ENCODE data around the gene GPATCH4.

The GPATCH4 gene

GRCh38 chr1:156551869-156552268 lies 49.4 kb downstream of the GPATCH4 start:
- H3K4me1 ChIP-seq (ENCODE audit: control insufficient read depth in 2 of 2, insufficient read depth in 2 of 2, low read length in 2 of 2), result no peaks in the 10 kb centered on the region
- H3K9ac ChIP-seq (ENCODE audit: low read depth in 1 of 2, low read length in 2 of 2), result no peak overlapping the region
- H3K27me3 ChIP-seq (ENCODE audit: control insufficient read depth in 2 of 2, insufficient read depth in 2 of 2, low read length in 2 of 2), result no peaks in the 10 kb centered on the region
- H3K27ac ChIP-seq (ENCODE audit: low read depth in 2 of 2, low read length in 2 of 2), result no peak overlapping the region
- H3K4me3 ChIP-seq (ENCODE audit: low read length in 2 of 2), result no peak overlapping the region
- no peaks in the 10 kb centered on the region for H3K9me3 ChIP-seq (ENCODE audit: control insufficient read depth in 2 of 2, low read length in 2 of 2)
- H3K36me3 ChIP-seq (ENCODE audit: control insufficient read depth in 2 of 2, insufficient read depth in 2 of 2, low read length in 2 of 2), result peaks cover 0 to 3% of the 10 kb centered on the region in 2 donors

- H3K27ac ChIP-seq (ENCODE audit: low read depth in 2 of 2, low read length in 2 of 2), result no peak overlapping the region
Observed at GRCh38 chr1:156551066-156551643, 50.1 kb downstream of the GPATCH4 start.

GRCh38 chr1:156550346-156550745 lies 50.9 kb downstream of the GPATCH4 start:
- Histone ChIP-seq H3K9ac (ENCODE audit: low read depth in 1 of 2, low read length in 2 of 2) (no peak overlapping the region), H3K9me3 (ENCODE audit: control insufficient read depth in 2 of 2, low read length in 2 of 2) (no peaks in the 10 kb centered on the region), H3K27me3 (ENCODE audit: control insufficient read depth in 2 of 2, insufficient read depth in 2 of 2, low read length in 2 of 2) (no peaks in the 10 kb centered on the region), H3K36me3 (ENCODE audit: control insufficient read depth in 2 of 2, insufficient read depth in 2 of 2, low read length in 2 of 2) (no peaks in the 10 kb centered on the region), H3K27ac (ENCODE audit: low read depth in 2 of 2, low read length in 2 of 2) (no peak overlapping the region), H3K4me3 (ENCODE audit: low read length in 2 of 2) (no peak overlapping the region), H3K4me1 (ENCODE audit: control insufficient read depth in 2 of 2, insufficient read depth in 2 of 2, low read length in 2 of 2) (no peaks in the 10 kb centered on the region)

More at GRCh38 chr1:156551066-156551643, 50.1 kb downstream of the GPATCH4 start:
- no peaks in the 10 kb centered on the region for H3K27me3 ChIP-seq (ENCODE audit: control insufficient read depth in 2 of 2, insufficient read depth in 2 of 2, low read length in 2 of 2)
- H3K9ac ChIP-seq (ENCODE audit: low read depth in 1 of 2, low read length in 2 of 2), result no peak overlapping the region
- H3K9me3 ChIP-seq (ENCODE audit: control insufficient read depth in 2 of 2, low read length in 2 of 2), result no peaks in the 10 kb centered on the region
- H3K4me3 ChIP-seq (ENCODE audit: low read length in 2 of 2), result no peak overlapping the region
- no peaks in the 10 kb centered on the region for H3K4me1 ChIP-seq (ENCODE audit: control insufficient read depth in 2 of 2, insufficient read depth in 2 of 2, low read length in 2 of 2)
- H3K36me3 ChIP-seq (ENCODE audit: control insufficient read depth in 2 of 2, insufficient read depth in 2 of 2, low read length in 2 of 2), result peaks cover 0 to 2% of the 10 kb centered on the region in 2 donors

- H3K4me3 ChIP-seq (ENCODE audit: low read length in 2 of 2), result no peak overlapping the region
- H3K4me1 ChIP-seq (ENCODE audit: control insufficient read depth in 2 of 2, insufficient read depth in 2 of 2, low read length in 2 of 2), result no peaks in the 10 kb centered on the region
- H3K27ac ChIP-seq (ENCODE audit: low read depth in 2 of 2, low read length in 2 of 2), result no peak overlapping the region
- no peak overlapping the region for H3K9ac ChIP-seq (ENCODE audit: low read depth in 1 of 2, low read length in 2 of 2)
- H3K27me3 ChIP-seq (ENCODE audit: control insufficient read depth in 2 of 2, insufficient read depth in 2 of 2, low read length in 2 of 2), result no peaks in the 10 kb centered on the region
- no peaks in the 10 kb centered on the region for H3K36me3 ChIP-seq (ENCODE audit: control insufficient read depth in 2 of 2, insufficient read depth in 2 of 2, low read length in 2 of 2)
- no peaks in the 10 kb centered on the region for H3K9me3 ChIP-seq (ENCODE audit: control insufficient read depth in 2 of 2, low read length in 2 of 2)
Observed at GRCh38 chr1:156549831-156550230, 51.4 kb downstream of the GPATCH4 start.

GRCh38 chr1:156549390-156549789 lies 51.9 kb downstream of the GPATCH4 start:
- Histone ChIP-seq H3K9ac (ENCODE audit: low read depth in 1 of 2, low read length in 2 of 2) (no peak overlapping the region), H3K36me3 (ENCODE audit: control insufficient read depth in 2 of 2, insufficient read depth in 2 of 2, low read length in 2 of 2) (no peaks in the 10 kb centered on the region), H3K27ac (ENCODE audit: low read depth in 2 of 2, low read length in 2 of 2) (no peak overlapping the region), H3K9me3 (ENCODE audit: control insufficient read depth in 2 of 2, low read length in 2 of 2) (no peaks in the 10 kb centered on the region), H3K4me1 (ENCODE audit: control insufficient read depth in 2 of 2, insufficient read depth in 2 of 2, low read length in 2 of 2) (no peaks in the 10 kb centered on the region), H3K4me3 (ENCODE audit: low read length in 2 of 2) (no peak overlapping the region), H3K27me3 (ENCODE audit: control insufficient read depth in 2 of 2, insufficient read depth in 2 of 2, low read length in 2 of 2) (no peaks in the 10 kb centered on the region)

- H3K36me3 ChIP-seq (ENCODE audit: control insufficient read depth in 2 of 2, insufficient read depth in 2 of 2, low read length in 2 of 2), result no peaks in the 10 kb centered on the region
- no peak overlapping the region for H3K27ac ChIP-seq (ENCODE audit: low read depth in 2 of 2, low read length in 2 of 2)
- H3K9ac ChIP-seq (ENCODE audit: low read depth in 1 of 2, low read length in 2 of 2), result no peak overlapping the region
- H3K4me1 ChIP-seq (ENCODE audit: control insufficient read depth in 2 of 2, insufficient read depth in 2 of 2, low read length in 2 of 2), result no peaks in the 10 kb centered on the region
- no peak overlapping the region for H3K4me3 ChIP-seq (ENCODE audit: low read length in 2 of 2)
- no peaks in the 10 kb centered on the region for H3K9me3 ChIP-seq (ENCODE audit: control insufficient read depth in 2 of 2, low read length in 2 of 2)
- no peaks in the 10 kb centered on the region for H3K27me3 ChIP-seq (ENCODE audit: control insufficient read depth in 2 of 2, insufficient read depth in 2 of 2, low read length in 2 of 2)
Observed at GRCh38 chr1:156547982-156548381, 53.3 kb downstream of the GPATCH4 start.

- Histone ChIP-seq H3K9me3 (ENCODE audit: control insufficient read depth in 2 of 2, low read length in 2 of 2) (no peaks in the 10 kb centered on the region), H3K27me3 (ENCODE audit: control insufficient read depth in 2 of 2, insufficient read depth in 2 of 2, low read length in 2 of 2) (no peaks in the 10 kb centered on the region), H3K4me3 (ENCODE audit: low read length in 2 of 2) (no peak overlapping the region), H3K4me1 (ENCODE audit: control insufficient read depth in 2 of 2, insufficient read depth in 2 of 2, low read length in 2 of 2) (no peaks in the 10 kb centered on the region), H3K36me3 (ENCODE audit: control insufficient read depth in 2 of 2, insufficient read depth in 2 of 2, low read length in 2 of 2) (no peaks in the 10 kb centered on the region), H3K27ac (ENCODE audit: low read depth in 2 of 2, low read length in 2 of 2) (no peak overlapping the region), H3K9ac (ENCODE audit: low read depth in 1 of 2, low read length in 2 of 2) (no peak overlapping the region)
Observed at GRCh38 chr1:156547434-156547833, 53.8 kb downstream of the GPATCH4 start.

- H3K27me3 ChIP-seq (ENCODE audit: control insufficient read depth in 2 of 2, insufficient read depth in 2 of 2, low read length in 2 of 2), result no peaks in the 10 kb centered on the region
Observed at GRCh38 chr1:156546267-156546666, 55.0 kb downstream of the GPATCH4 start.

GRCh38 chr1:156544592-156545102 lies 56.6 kb downstream of the GPATCH4 start:
- H3K4me3 ChIP-seq (ENCODE audit: low read length in 2 of 2), result no peak overlapping the region
- no peak overlapping the region for H3K27ac ChIP-seq (ENCODE audit: low read depth in 2 of 2, low read length in 2 of 2)
- no peaks in the 10 kb centered on the region for H3K9me3 ChIP-seq (ENCODE audit: control insufficient read depth in 2 of 2, low read length in 2 of 2)
- H3K9ac ChIP-seq (ENCODE audit: low read depth in 1 of 2, low read length in 2 of 2), result no peak overlapping the region
- no peaks in the 10 kb centered on the region for H3K4me1 ChIP-seq (ENCODE audit: control insufficient read depth in 2 of 2, insufficient read depth in 2 of 2, low read length in 2 of 2)
- H3K36me3 ChIP-seq (ENCODE audit: control insufficient read depth in 2 of 2, insufficient read depth in 2 of 2, low read length in 2 of 2), result no peaks in the 10 kb centered on the region
- H3K27me3 ChIP-seq (ENCODE audit: control insufficient read depth in 2 of 2, insufficient read depth in 2 of 2, low read length in 2 of 2), result no peaks in the 10 kb centered on the region

More at GRCh38 chr1:156546267-156546666, 55.0 kb downstream of the GPATCH4 start:
- Histone ChIP-seq H3K36me3 (ENCODE audit: control insufficient read depth in 2 of 2, insufficient read depth in 2 of 2, low read length in 2 of 2) (no peaks in the 10 kb centered on the region), H3K4me1 (ENCODE audit: control insufficient read depth in 2 of 2, insufficient read depth in 2 of 2, low read length in 2 of 2) (no peaks in the 10 kb centered on the region), H3K9ac (ENCODE audit: low read depth in 1 of 2, low read length in 2 of 2) (no peak overlapping the region), H3K4me3 (ENCODE audit: low read length in 2 of 2) (no peak overlapping the region), H3K27ac (ENCODE audit: low read depth in 2 of 2, low read length in 2 of 2) (no peak overlapping the region), H3K9me3 (ENCODE audit: control insufficient read depth in 2 of 2, low read length in 2 of 2) (no peaks in the 10 kb centered on the region)
